Stimulated activated naive CD8-positive, alpha-beta T cell treated with anti-CD3 and anti-CD28 coated beads, Interleukin-15, amount 100 ng/mL, for 72 hours (primary cell): Measurements from ENCODE around the gene CIAPIN1.

Experiments
- ATAC-seq: fragments of 150-1000 bp; cut with Tn5 transposase; 2 replicates; pipeline ENCODE4 v1.10.0; 2021; ENCODE audit warnings: mild to moderate bottlenecking, moderate library complexity
- DNase-seq, 2 donors: peaks; one replicate each; pipeline ENCODE4 v3.0.0; 2021 to 2022
- H3K27ac Mint-ChIP-seq, 2 donors: one replicate each; pipeline ENCODE4 v1.8.0; 2022; ENCODE audit warnings: mild to moderate bottlenecking in 2 of 2, mixed read lengths in 2 of 2, moderate library complexity in 2 of 2
- H3K27me3 Mint-ChIP-seq: one replicate; pipeline ENCODE4 v1.8.0; 2022; ENCODE audit warnings: mixed read lengths
- H3K4me1 Mint-ChIP-seq: one replicate; pipeline ENCODE4 v1.8.0; 2022; ENCODE audit warnings: mild to moderate bottlenecking, mixed read lengths
- H3K4me3 Mint-ChIP-seq, 2 donors: one replicate each; pipeline ENCODE4 v1.8.0; 2022; ENCODE audit warnings: mild to moderate bottlenecking in 2 of 2, mixed read lengths in 2 of 2, moderate library complexity in 1 of 2
- H3K9me3 Mint-ChIP-seq, 2 donors: one replicate each; pipeline ENCODE4 v1.8.0; 2022; ENCODE audit warnings: mixed read lengths in 2 of 2

CIAPIN1 gene

GRCh38 chr16:57430955-57431354, 16.2 kb downstream of the CIAPIN1 start:
- DNase-seq (no peak), ATAC-seq (no peak)
- H3K4me3 Mint-ChIP-seq = no peak overlapping the region
- H3K4me1 Mint-ChIP-seq = peaks cover 33% of the 10 kb centered on the region
- H3K27me3 Mint-ChIP-seq = no peaks in the 10 kb centered on the region
- no peaks in the 10 kb centered on the region for H3K9me3 Mint-ChIP-seq
- H3K27ac Mint-ChIP-seq = peak overlapping the region in 1 of 2 donors; percentile 80

DNA sequence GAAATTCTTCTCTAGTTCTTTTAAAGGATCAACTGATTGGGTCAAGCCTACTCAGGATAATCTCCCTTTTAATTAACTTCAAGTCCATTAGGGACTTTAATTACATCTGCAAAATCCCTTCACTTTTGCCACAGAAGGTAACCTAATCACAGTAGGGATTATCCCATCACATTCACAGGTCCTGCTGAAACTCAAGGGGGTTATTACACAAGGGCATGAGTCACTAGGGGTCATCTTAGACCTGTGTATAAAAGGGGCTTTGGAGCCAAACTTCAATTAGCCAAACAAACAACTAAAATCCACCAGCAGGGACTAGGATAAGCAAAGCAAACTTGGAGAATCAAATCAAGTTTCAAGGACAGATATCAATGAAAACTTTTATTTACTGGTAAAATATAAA, 19.4 kb downstream of the CIAPIN1 start:
- DNase-seq = no peak
- Mint-ChIP-seq H3K27me3 (no peaks in the 10 kb centered on the region), H3K27ac (no peak overlapping the region), H3K9me3 (no peaks in the 10 kb centered on the region), H3K4me3 (no peak overlapping the region), H3K4me1 (peaks cover 7% of the 10 kb centered on the region)
- no peak for ATAC-seq

GRCh38 chr16:57427307-57427706, 19.9 kb downstream of the CIAPIN1 start:
- ATAC-seq (no peak), DNase-seq (no peak)
- H3K4me1 Mint-ChIP-seq = peaks cover 9% of the 10 kb centered on the region
- peak overlapping the region in 1 of 2 donors; percentile 21 for H3K27ac Mint-ChIP-seq
- H3K4me3 Mint-ChIP-seq = no peak overlapping the region
- no peaks in the 10 kb centered on the region for H3K27me3 Mint-ChIP-seq
- H3K9me3 Mint-ChIP-seq = no peaks in the 10 kb centered on the region

DNA sequence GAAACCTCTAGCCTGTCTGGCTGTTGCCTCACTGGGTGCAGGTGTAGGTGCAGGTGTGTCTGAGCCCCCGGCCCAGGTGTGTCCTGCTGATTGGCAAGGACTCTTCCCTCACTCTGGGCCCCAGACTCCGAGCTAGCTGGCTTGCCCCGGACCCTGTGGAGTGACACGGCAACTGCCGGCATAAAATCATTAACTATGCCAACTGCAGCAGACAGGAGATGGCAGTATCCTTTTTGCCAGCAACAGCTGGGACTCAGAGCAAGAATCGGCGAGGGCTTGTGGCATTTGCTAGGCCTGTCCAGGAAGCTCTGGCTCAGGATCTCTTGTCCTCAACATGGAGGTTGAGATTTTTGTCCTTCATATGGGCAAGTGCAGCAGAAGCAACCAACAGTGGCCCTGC, 20.8 kb downstream of the CIAPIN1 start:
- Mint-ChIP-seq H3K4me3 (no peak overlapping the region), H3K27ac (no peak overlapping the region), H3K9me3 (no peaks in the 10 kb centered on the region), H3K4me1 (peaks cover 12% of the 10 kb centered on the region), H3K27me3 (no peaks in the 10 kb centered on the region)
- DNase-seq (no peak), ATAC-seq (no peak)

- Mint-ChIP-seq H3K9me3 (no peaks in the 10 kb centered on the region), H3K4me3 (no peak overlapping the region), H3K27me3 (no peaks in the 10 kb centered on the region), H3K27ac (no peak overlapping the region), H3K4me1 (peaks cover 15% of the 10 kb centered on the region)
- DNase-seq (no peak), ATAC-seq (no peak)
Measured at GRCh38 chr16:57424583-57424982, 22.6 kb downstream of the CIAPIN1 start.

- no peak overlapping the region for H3K4me3 Mint-ChIP-seq
- H3K4me1 Mint-ChIP-seq = peaks cover 24% of the 10 kb centered on the region
- H3K27me3 Mint-ChIP-seq = no peaks in the 10 kb centered on the region
- no peaks in the 10 kb centered on the region for H3K9me3 Mint-ChIP-seq
- DNase-seq (no peak), ATAC-seq (no peak)
- no peak overlapping the region for H3K27ac Mint-ChIP-seq
Measured at GRCh38 chr16:57423152-57423551, 24.0 kb downstream of the CIAPIN1 start.

DNA sequence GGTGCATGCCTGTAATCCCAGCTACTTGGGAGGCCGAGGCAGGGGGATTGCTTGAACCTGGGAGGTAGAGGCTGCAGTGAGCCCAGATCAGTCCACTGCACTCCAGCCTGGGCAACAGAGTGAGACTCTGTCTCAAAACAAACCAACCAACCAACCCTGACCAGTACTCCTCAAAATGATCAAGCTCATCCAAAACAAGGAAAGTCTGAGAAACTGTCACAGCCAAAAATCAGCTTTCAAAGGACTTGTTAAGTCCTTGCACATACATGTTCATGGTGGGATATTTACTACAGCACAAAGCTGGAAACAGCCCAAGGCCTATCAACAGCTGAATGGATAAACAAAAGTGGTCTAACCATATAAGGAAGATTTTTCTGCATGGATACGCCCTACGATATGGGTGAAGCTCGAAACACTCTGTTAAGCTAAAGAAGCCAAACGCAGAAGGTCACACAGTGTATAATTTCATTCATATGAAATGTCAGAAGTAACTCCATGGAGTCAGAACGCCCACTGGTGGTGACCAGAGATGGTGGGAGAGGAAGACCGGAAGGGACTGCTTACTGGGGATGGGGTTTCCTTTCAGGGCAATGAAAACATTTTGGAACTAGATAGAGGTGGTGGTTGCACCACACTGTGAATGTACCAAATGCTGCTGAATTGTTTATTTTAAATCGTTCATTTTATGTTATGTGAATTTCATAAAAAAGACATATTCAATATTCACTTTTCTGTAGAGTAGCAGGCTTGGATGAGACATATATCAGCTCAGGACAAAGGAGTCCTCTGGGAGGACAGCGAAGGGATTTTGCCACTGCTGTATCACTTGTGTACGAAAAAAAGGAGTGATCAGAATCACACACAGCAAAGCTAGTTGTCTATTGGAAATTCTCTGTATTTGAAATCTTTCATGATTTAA, 24.9 kb downstream of the CIAPIN1 start:
- Mint-ChIP-seq H3K4me1 (peaks cover 32% of the 10 kb centered on the region), H3K4me3 (no peak overlapping the region), H3K27me3 (no peaks in the 10 kb centered on the region), H3K27ac (peak overlapping the region in 1 of 2 donors; percentile 86), H3K9me3 (no peaks in the 10 kb centered on the region)
- no peak for DNase-seq
- no peak for ATAC-seq

DNA sequence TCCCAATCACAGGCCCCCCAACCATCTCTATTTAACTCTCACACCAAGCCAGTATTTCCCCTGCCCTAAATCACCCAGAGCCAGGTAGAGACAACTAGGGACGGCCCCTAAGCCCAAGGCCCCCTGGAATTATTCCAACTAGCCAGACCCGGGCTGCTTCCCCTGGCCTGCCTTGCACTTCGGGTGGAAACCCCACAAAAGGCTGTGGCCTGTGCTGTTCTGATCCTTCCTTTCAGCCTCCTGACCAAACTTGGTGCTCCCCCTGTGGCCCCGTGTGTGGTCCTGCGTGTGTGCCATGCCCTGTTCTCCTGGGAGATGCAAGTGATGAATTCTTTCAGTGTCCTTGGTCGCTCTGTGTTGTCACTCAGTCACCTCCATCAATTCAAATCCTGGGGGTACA, 27.7 kb downstream of the CIAPIN1 start:
- Mint-ChIP-seq H3K4me1 (peaks cover 44% of the 10 kb centered on the region), H3K9me3 (no peaks in the 10 kb centered on the region), H3K4me3 (peak overlapping the region in 1 of 2 donors; percentile 11), H3K27ac (peak overlapping the region; percentile 45 to 71), H3K27me3 (no peaks in the 10 kb centered on the region)
- DNase-seq (no peak), ATAC-seq (no peak)

DNA sequence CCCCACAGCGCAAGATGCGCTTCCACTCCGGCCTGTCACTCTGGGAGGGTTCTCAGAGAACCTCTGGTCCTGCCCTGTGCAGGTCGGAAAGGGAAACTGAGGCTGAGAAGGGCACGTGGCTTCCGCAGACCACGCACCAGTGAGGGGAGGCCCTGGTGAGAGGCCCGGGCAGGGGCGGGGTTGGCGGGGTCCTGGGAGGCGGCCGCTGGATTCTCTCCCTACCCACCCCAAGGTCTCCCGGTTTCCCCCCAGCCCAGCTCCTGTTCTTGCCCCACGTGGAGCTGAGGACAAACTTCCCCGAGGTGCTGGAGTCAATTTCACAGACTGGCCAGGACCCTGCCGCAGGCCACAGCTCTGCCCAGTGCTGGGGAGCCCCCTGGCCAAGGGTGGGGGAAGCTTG, 31.1 kb downstream of the CIAPIN1 start:
- DNase-seq = no peak
- no peaks in the 10 kb centered on the region for H3K9me3 Mint-ChIP-seq

DNA sequence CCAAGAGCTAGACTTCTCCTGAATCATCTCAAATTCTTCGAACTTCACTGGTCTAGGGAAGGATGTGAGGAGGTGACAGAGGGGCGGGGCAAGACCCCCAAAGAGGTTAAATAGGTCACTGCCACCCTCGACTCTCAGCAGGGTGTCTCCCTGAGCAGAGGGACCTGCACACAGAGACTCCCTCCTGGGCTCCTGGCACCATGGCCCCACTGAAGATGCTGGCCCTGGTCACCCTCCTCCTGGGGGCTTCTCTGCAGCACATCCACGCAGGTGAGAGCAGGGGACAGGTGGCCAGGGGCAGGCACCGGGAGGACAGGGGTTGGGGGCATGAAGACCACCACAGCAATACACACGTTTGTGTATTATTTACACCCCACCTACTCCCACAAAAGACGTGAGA, 33.5 kb downstream of the CIAPIN1 start:
- H3K27me3 Mint-ChIP-seq = no peaks in the 10 kb centered on the region
- ATAC-seq (no peak), DNase-seq (no peak)
- H3K4me1 Mint-ChIP-seq = peaks cover 25% of the 10 kb centered on the region
- no peaks in the 10 kb centered on the region for H3K9me3 Mint-ChIP-seq
- H3K27ac Mint-ChIP-seq = no peak overlapping the region
- H3K4me3 Mint-ChIP-seq = no peak overlapping the region

More for the DNA sequence above, 31.1 kb downstream of the CIAPIN1 start:
- no peak overlapping the region for H3K4me3 Mint-ChIP-seq
- ATAC-seq = no peak
- peaks cover 37% of the 10 kb centered on the region for H3K4me1 Mint-ChIP-seq
- H3K27me3 Mint-ChIP-seq = no peaks in the 10 kb centered on the region
- H3K27ac Mint-ChIP-seq = peak overlapping the region in 1 of 2 donors; percentile 99

DNA sequence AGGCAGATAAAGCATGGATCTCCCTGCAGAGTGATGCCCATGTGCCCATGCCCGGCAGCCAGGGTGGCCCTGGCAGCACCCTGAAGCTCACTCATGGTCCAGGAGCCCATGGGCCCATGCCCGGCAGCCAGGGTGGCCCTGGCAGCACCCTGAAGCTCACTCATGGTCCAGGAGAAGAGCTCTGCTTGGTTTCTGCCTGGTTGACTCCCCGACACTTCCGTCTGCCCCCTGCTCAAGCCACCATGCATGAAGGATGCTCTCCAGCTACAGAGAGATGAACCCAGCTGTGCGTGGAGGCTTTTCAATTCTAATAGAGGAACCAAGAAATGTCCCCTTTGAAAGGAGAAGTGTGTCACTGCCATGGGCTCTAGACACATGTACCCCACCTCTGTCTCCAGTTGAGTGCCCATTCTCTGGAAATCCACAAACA, 33.9 kb downstream of the CIAPIN1 start:
- Mint-ChIP-seq H3K4me1 (peaks cover 21% of the 10 kb centered on the region), H3K27me3 (no peaks in the 10 kb centered on the region), H3K9me3 (no peaks in the 10 kb centered on the region), H3K4me3 (no peak overlapping the region), H3K27ac (no peak overlapping the region)
- DNase-seq (no peak), ATAC-seq (no peak)

DNA sequence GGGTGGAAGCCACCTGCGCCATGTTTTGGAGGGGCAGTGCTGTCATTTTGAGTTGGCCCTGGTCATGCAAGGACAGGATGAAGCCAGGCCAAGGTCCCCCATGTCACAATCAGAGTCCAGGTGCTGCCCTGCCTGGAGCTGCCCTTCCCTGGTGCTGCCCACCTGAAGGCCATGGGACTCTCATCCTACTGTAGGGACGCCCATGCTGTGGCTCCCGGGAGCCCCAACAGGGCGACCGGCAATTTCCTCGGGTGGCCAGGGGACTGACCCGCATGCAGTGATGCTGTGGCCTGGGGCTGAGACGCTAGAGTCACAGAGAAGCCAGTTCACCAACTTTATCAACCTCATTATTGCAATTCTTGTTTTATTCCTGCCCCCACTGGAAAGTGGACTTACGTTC, 34.6 kb downstream of the CIAPIN1 start:
- Mint-ChIP-seq H3K4me1 (peaks cover 15% of the 10 kb centered on the region), H3K9me3 (no peaks in the 10 kb centered on the region), H3K27me3 (no peaks in the 10 kb centered on the region), H3K4me3 (no peak overlapping the region), H3K27ac (no peak overlapping the region)
- DNase-seq (no peak), ATAC-seq (no peak)

- H3K27me3 Mint-ChIP-seq = no peaks in the 10 kb centered on the region
- H3K4me3 Mint-ChIP-seq = no peak overlapping the region
- DNase-seq (no peak), ATAC-seq (no peak)
- no peaks in the 10 kb centered on the region for H3K9me3 Mint-ChIP-seq
- no peak overlapping the region for H3K27ac Mint-ChIP-seq
- H3K4me1 Mint-ChIP-seq = peaks cover 4% of the 10 kb centered on the region
Measured at GRCh38 chr16:57411362-57411976, 35.7 kb downstream of the CIAPIN1 start.

GRCh38 chr16:57409870-57410587, 37.2 kb downstream of the CIAPIN1 start:
- peaks cover 6% of the 10 kb centered on the region for H3K4me1 Mint-ChIP-seq
- H3K9me3 Mint-ChIP-seq = no peaks in the 10 kb centered on the region
- H3K27me3 Mint-ChIP-seq = peaks cover 5% of the 10 kb centered on the region
- no peak overlapping the region for H3K4me3 Mint-ChIP-seq
- H3K27ac Mint-ChIP-seq = no peak overlapping the region
- no peak for ATAC-seq
- no peak for DNase-seq

DNA sequence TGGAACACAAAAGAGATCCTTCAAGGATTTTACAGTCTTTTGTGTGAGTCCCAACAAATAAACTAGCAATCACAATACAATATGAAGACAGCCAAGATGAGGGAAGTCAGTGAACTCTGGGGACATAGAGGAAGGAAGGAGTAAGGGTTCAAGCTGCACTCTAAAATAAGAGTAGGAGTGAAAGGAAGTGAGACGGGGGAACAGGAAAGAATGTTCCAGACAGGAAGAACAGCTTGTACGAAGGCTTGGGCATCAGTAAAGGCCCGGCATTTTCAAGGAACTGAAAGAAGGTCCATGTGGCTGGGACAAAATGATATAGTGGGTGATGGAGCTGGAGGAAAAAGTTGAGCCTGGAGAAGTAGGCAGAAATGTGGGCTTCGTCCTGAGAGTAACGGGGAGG, 38.1 kb downstream of the CIAPIN1 start:
- Mint-ChIP-seq H3K4me3 (no peak overlapping the region), H3K4me1 (peaks cover 12% of the 10 kb centered on the region), H3K27me3 (peaks cover 8% of the 10 kb centered on the region), H3K27ac (no peak overlapping the region), H3K9me3 (no peaks in the 10 kb centered on the region)
- DNase-seq (no peak), ATAC-seq (no peak)
